Measurements from ENCODE around the gene CMTR1.

DNA sequence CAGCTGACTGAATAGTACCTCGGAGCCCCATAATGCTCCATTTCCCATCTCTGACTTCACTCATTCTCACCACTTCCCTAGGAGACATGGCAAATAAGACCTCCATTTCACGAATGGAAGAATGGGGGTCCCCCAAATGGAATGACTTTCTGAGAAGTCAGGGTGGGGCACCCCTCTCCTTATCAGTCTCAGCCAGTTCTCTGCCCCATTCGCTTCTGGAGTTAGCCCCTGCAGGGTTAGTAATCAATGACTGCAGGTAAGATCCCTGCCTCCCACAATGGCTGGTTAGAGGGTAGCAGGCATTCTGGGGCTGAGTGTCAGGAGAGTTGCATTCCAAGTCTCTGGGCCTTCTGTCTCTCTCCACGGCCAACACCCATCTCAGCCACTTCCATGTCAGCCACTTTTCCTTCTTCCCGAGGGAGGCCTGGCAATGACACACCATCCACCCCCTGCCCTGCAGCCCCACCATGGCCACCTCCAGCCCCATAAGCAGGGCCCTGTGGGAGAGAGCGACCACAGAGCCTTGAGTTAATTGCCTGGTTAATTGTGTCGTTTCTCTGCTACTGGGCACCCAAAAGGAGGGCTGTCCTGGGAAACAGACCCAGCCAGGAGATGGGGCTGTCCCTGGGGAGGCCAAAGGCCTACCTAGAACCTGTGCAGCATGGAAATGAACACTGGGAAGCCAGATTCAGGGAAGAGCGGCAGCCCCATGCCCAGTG is 53.3 kb downstream of the CMTR1 start:
- TF ChIP-seq, protein P1, sequence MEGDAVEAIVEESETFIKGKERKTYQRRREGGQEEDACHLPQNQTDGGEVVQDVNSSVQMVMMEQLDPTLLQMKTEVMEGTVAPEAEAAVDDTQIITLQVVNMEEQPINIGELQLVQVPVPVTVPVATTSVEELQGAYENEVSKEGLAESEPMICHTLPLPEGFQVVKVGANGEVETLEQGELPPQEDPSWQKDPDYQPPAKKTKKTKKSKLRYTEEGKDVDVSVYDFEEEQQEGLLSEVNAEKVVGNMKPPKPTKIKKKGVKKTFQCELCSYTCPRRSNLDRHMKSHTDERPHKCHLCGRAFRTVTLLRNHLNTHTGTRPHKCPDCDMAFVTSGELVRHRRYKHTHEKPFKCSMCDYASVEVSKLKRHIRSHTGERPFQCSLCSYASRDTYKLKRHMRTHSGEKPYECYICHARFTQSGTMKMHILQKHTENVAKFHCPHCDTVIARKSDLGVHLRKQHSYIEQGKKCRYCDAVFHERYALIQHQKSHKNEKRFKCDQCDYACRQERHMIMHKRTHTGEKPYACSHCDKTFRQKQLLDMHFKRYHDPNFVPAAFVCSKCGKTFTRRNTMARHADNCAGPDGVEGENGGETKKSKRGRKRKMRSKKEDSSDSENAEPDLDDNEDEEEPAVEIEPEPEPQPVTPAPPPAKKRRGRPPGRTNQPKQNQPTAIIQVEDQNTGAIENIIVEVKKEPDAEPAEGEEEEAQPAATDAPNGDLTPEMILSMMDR (IDR thresholded peaks at IDR 0.05; ENCODE audit: low read depth, low read length, missing input control), result no peak
- TF ChIP-seq, protein P2, sequence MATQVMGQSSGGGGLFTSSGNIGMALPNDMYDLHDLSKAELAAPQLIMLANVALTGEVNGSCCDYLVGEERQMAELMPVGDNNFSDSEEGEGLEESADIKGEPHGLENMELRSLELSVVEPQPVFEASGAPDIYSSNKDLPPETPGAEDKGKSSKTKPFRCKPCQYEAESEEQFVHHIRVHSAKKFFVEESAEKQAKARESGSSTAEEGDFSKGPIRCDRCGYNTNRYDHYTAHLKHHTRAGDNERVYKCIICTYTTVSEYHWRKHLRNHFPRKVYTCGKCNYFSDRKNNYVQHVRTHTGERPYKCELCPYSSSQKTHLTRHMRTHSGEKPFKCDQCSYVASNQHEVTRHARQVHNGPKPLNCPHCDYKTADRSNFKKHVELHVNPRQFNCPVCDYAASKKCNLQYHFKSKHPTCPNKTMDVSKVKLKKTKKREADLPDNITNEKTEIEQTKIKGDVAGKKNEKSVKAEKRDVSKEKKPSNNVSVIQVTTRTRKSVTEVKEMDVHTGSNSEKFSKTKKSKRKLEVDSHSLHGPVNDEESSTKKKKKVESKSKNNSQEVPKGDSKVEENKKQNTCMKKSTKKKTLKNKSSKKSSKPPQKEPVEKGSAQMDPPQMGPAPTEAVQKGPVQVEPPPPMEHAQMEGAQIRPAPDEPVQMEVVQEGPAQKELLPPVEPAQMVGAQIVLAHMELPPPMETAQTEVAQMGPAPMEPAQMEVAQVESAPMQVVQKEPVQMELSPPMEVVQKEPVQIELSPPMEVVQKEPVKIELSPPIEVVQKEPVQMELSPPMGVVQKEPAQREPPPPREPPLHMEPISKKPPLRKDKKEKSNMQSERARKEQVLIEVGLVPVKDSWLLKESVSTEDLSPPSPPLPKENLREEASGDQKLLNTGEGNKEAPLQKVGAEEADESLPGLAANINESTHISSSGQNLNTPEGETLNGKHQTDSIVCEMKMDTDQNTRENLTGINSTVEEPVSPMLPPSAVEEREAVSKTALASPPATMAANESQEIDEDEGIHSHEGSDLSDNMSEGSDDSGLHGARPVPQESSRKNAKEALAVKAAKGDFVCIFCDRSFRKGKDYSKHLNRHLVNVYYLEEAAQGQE (IDR thresholded peaks at IDR 0.05), result no peak
- TF ChIP-seq YY1 (IDR thresholded peaks at IDR 0.05), result no peak
- TF ChIP-seq, protein P3, sequence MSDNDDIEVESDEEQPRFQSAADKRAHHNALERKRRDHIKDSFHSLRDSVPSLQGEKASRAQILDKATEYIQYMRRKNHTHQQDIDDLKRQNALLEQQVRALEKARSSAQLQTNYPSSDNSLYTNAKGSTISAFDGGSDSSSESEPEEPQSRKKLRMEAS (IDR thresholded peaks at IDR 0.05), result no peak
- no peak for TF ChIP-seq SP1 (IDR thresholded peaks at IDR 0.05)
- TF ChIP-seq, protein P4, sequence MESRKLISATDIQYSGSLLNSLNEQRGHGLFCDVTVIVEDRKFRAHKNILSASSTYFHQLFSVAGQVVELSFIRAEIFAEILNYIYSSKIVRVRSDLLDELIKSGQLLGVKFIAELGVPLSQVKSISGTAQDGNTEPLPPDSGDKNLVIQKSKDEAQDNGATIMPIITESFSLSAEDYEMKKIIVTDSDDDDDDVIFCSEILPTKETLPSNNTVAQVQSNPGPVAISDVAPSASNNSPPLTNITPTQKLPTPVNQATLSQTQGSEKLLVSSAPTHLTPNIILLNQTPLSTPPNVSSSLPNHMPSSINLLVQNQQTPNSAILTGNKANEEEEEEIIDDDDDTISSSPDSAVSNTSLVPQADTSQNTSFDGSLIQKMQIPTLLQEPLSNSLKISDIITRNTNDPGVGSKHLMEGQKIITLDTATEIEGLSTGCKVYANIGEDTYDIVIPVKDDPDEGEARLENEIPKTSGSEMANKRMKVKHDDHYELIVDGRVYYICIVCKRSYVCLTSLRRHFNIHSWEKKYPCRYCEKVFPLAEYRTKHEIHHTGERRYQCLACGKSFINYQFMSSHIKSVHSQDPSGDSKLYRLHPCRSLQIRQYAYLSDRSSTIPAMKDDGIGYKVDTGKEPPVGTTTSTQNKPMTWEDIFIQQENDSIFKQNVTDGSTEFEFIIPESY (IDR thresholded peaks at IDR 0.05), result no peak
- no peak for TF ChIP-seq FOXA1 (IDR thresholded peaks at IDR 0.05)
- TF ChIP-seq RAD21 (IDR thresholded peaks at IDR 0.05), result no peak
- TF ChIP-seq EGR1 (IDR thresholded peaks at IDR 0.05; ENCODE audit: low read depth in 2 of 2), result no peak
- TF ChIP-seq JUND (IDR thresholded peaks at IDR 0.05), result no peak
